ENCODE results near the gene PEX3.
"Not testable (repeated sequence)": the region's sequence is repeated elsewhere in the genome, so short reads cannot be mapped to it uniquely, and the experiment has no call there.

PEX3 gene

DNA sequence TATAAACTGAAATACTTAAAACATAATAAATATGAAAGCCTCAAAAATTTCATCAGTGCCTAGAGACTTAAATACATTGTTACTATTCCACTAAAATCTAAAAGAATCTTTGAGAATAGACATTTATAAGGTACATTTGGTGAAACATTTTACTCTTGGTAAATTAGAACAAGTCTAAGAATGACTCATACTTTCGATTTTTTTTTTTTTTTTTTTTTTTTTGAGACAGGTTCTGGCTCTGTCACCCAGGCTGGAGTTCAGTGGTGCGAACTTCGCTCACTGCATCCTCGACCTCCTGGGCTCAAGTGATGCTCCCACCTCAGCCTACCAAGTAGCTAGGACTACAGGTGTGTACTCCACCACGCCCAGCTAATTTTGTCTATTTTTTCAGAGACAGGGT is 54.5 kb downstream of the PEX3 start:
- no peak for DNase-seq (ENCODE audit: extremely low read depth, low read depth)
- TF ChIP-seq, protein P1, sequence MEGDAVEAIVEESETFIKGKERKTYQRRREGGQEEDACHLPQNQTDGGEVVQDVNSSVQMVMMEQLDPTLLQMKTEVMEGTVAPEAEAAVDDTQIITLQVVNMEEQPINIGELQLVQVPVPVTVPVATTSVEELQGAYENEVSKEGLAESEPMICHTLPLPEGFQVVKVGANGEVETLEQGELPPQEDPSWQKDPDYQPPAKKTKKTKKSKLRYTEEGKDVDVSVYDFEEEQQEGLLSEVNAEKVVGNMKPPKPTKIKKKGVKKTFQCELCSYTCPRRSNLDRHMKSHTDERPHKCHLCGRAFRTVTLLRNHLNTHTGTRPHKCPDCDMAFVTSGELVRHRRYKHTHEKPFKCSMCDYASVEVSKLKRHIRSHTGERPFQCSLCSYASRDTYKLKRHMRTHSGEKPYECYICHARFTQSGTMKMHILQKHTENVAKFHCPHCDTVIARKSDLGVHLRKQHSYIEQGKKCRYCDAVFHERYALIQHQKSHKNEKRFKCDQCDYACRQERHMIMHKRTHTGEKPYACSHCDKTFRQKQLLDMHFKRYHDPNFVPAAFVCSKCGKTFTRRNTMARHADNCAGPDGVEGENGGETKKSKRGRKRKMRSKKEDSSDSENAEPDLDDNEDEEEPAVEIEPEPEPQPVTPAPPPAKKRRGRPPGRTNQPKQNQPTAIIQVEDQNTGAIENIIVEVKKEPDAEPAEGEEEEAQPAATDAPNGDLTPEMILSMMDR (IDR thresholded peaks at IDR 0.05; ENCODE audit: low read depth, low read length, missing control alignments) = no peak
- no peak overlapping the region for H3K4me3 ChIP-seq (replicated peaks; ENCODE audit: low read depth, low read length)

DNA sequence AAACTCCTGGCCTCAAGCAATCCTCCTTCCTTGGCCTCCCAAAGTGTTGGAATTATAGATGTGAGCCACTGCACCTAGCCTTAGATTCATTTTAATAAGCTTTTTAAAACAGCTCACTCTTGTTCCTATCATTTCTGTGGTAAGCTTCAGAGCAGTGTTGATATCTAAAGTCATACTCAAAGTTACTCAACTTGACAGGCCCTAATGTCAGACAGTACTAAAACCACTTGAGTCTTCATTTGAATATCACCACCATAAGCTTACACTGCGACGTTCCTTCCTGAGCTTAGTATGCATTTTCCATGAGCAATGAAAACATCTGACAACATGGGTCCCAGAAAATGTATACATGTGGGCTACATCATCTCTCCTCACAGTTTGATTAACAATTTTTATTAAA is 54.9 kb downstream of the PEX3 start:
- DNase-seq (ENCODE audit: extremely low read depth, low read depth) = no peak
- H3K4me3 ChIP-seq (replicated peaks; ENCODE audit: low read depth, low read length) = no peak overlapping the region
- TF ChIP-seq, protein P1 (IDR thresholded peaks at IDR 0.05; ENCODE audit: low read depth, low read length, missing control alignments) = no peak

DNA sequence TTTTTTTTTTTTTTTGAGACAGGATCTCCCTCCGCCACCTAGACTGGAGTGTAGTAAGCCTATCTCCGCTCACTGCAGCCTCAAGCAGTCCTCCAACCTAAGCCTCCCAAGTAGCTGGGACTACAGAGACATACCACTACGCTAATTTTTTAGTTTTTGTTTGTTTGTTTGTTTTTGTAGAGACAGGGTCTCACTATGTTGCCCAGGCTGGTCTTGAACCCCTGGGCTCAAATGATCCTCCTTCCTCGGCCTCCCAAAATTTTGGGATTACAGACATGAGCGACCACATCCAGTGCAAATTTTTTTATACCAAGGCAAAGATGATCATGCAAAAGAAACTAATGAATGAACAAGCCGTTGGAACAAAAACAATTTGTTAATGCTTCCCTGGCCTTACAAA is 55.6 kb downstream of the PEX3 start:
- no peak overlapping the region for H3K4me3 ChIP-seq (replicated peaks; ENCODE audit: low read depth, low read length)
- TF ChIP-seq, protein P1 (IDR thresholded peaks at IDR 0.05; ENCODE audit: low read depth, low read length, missing control alignments) = no peak
- no peak for DNase-seq (ENCODE audit: extremely low read depth, low read depth)

DNA sequence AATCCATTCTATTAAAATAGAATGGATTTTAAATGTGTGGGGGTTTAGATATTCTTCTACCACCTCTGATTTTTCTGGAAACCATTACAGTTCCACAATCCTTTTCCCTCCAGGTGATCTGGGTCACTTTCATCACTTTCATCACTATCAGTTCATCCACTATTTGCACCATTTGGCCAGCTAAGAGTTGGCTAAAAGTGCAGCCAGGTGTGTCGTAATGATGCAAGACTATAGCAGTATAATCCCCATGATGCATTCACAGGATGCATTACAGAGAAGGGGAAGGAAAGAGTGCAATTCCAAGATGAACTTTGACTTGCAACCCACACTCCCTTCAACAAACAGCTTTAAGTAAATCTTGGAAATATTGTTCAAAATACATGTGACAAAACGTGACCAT is 56.0 kb downstream of the PEX3 start:
- no peak overlapping the region for H3K4me3 ChIP-seq (replicated peaks; ENCODE audit: low read depth, low read length)
- no peak for DNase-seq (ENCODE audit: extremely low read depth, low read depth)
- TF ChIP-seq, protein P1 (IDR thresholded peaks at IDR 0.05; ENCODE audit: low read depth, low read length, missing control alignments) = no peak

DNA sequence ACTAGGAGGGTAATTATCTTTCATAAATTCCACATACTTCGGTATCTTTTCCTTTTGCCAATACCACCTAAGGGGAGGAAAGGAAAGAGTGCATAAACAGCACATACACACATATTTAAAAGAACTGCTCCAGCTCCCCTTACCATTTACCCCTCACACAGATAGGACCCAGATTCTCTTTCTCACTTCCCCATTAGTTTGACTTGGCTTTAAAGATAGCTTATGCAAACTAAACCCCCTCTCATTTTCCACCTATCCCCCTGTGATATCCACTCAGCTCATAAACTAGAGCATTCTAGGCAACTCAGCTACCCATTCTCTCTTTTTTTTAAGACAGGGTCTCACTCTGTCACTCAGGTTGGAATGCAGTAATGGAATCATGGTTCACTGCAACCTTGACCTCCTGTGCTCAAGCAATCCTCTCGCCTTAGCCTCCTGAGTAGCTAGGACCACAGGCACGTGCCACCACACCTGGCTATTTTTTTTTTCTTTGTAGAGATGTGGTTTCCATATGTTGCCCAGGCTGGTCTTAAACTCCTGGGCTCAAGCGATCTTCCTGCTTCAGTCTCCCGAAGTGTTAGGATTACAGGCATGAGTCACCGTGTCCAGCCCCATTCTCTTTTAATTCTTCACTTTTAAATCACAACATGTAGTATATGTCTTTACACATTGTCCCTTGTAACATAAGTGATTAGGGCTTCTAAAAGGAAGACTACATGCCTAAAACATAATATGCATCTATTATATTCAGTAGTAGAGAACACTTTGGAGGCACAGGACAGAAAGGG is 56.9 kb downstream of the PEX3 start:
- TF ChIP-seq, protein P1 (IDR thresholded peaks at IDR 0.05; ENCODE audit: low read depth, low read length, missing control alignments) = no peak
- peak; percentile 14 for DNase-seq (ENCODE audit: extremely low read depth, low read depth)
- H3K4me3 ChIP-seq (replicated peaks; ENCODE audit: low read depth, low read length) = no peak overlapping the region

DNA sequence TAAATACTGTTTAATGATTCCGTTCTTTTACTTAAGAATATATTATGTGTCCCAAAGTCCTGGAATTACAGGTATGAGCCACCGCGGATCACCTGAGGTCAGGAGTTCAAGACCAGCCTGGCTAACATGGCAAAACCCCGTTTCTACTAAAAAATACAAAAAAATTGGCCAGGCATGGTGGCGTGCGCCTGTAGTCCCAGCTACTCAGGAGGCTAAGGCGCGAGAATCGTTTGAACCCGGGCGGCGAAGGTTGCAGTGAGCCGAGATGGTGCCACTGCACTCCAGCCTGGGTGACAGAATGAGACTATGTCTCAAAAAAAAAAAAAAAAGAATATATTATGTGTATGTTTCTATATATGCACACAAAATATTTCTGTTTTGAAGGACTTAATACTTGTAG is 59.7 kb downstream of the PEX3 start:
- DNase-seq (ENCODE audit: extremely low read depth, low read depth) = not testable (repeated sequence)
- H3K4me3 ChIP-seq (replicated peaks; ENCODE audit: low read depth, low read length) = peak overlapping the region; percentile 66

DNA sequence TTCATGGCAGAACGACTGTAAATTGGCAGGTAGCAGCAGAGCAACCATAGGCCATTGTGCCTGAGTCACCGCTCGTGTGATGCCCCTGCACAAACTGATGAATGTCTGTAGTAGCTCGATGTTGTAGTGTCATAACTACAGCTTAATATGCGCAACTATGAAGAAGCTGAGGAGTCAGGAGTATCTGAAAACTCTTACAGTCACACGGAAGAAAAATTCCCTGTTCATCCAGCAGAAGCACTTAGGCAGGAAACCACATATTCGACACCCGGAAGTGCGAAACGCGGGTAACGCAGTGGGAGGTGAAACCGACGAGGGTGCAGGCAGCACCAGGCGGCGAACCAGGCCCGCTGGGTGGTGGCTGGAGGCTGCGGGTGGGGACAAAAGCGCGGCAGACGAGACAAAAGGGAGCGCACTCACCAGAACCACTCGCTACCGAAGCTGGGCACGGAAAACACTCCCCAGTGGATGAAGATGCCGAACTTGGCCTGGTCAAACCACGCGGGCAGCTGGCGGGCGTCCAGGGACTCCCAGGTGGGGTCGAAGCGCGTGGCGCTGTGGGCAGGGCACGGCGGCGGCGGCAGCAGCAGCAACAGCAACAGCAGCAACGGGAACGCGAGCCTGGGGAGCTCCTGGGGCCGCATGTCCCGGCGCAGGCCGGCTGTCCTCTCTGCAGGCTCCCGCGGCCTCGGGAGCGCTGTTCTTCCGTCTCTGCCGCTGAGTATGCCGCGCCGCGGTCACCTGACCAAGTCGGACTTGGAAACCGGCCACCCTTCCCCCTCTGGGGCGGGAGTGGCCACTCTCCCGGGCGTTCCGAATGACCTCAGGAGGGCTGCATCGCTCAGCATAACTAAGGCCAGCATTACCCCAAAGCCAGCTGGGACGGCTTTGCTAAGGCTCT is 60.6 kb downstream of the PEX3 start, which contains the start of gene FUCA2:
Gene FUCA2 (minus strand): TSS at position 730 of the 901 bp plus-strand sequence. CDS start 86 bp downstream, at position 644.
- DNase-seq (ENCODE audit: extremely low read depth, low read depth) = peak; percentile 56
- TF ChIP-seq, protein P1 (IDR thresholded peaks at IDR 0.05; ENCODE audit: low read depth, low read length, missing control alignments) = no peak
- peak within 1 kb of the TSS; percentile 66 for H3K4me3 ChIP-seq (replicated peaks; ENCODE audit: low read depth, low read length)

Data from HFF-Myc (cell line).